OCI-LY1 (cell line): ENCODE measurements around the gene EPHA2.

ENCODE experiments used
- H2AFZ ChIP-seq: fragments of 200-600 bp; sonication (generic), shearing (Covaris generic); 2 replicates; pipeline ENCODE4 v1.6.0; 2014; ENCODE audit warnings: antibody characterized with exemption, mild to moderate bottlenecking, low read length
- H3F3A ChIP-seq: fragments of 200-600 bp; sonication (generic), shearing (Covaris generic); 2 replicates; pipeline ENCODE4 v1.6.0; 2014; ENCODE audit warnings: mild to moderate bottlenecking, antibody characterized with exemption, low read length, moderate library complexity; ENCODE audit not compliant: insufficient read depth
- H3K27ac ChIP-seq: fragments of 200-600 bp; sonication (generic); 2 replicates; pipeline ENCODE4 v1.5.1; 2014; ENCODE audit warnings: low read length, mixed run types, mild to moderate bottlenecking, low read depth; ENCODE audit not compliant: poor library complexity, severe bottlenecking
- H3K27me3 ChIP-seq: fragments of 200-600 bp; sonication (generic); 2 replicates; pipeline ENCODE4 v1.6.0; 2014; ENCODE audit warnings: antibody characterized with exemption, mild to moderate bottlenecking, low read length, moderate library complexity; ENCODE audit not compliant: insufficient read depth
- H3K36me3 ChIP-seq: fragments of 200-600 bp; sonication (generic); 2 replicates; pipeline ENCODE4 v1.6.1; 2014; ENCODE audit warnings: mild to moderate bottlenecking, antibody characterized with exemption, low read length, moderate library complexity, mixed read lengths; ENCODE audit not compliant: insufficient read depth
- H3K4me1 ChIP-seq: fragments of 200-600 bp; sonication (generic); 2 replicates; pipeline ENCODE4 v1.5.1; 2014; ENCODE audit warnings: mild to moderate bottlenecking, low read length, moderate library complexity; ENCODE audit not compliant: insufficient read depth, severe bottlenecking
- H3K4me2 ChIP-seq: fragments of 200-600 bp; sonication (generic), shearing (Covaris generic); 2 replicates; pipeline ENCODE4 v1.6.1; 2014; ENCODE audit warnings: low read length
- H3K4me3 ChIP-seq: fragments of 200-600 bp; sonication (generic); 2 replicates; pipeline ENCODE4 v1.5.1; 2014; ENCODE audit warnings: low read length, low read depth, mild to moderate bottlenecking, mixed read lengths; ENCODE audit not compliant: poor library complexity, severe bottlenecking
- H3K79me2 ChIP-seq: fragments of 200-600 bp; shearing (Covaris generic); 2 replicates; pipeline ENCODE4 v1.6.1; 2016; ENCODE audit warnings: mixed run types, low read length, mixed read lengths; ENCODE audit not compliant: insufficient read depth
- H3K9ac ChIP-seq: fragments of 200-600 bp; sonication (generic), shearing (Covaris generic); 2 replicates; pipeline ENCODE4 v1.6.1; 2014; ENCODE audit warnings: mild to moderate bottlenecking, low read length, mixed read lengths
- H3K9me2 ChIP-seq: fragments of 200-600 bp; sonication (generic), shearing (Covaris generic); 2 replicates; pipeline ENCODE4 v1.6.1; 2014; ENCODE audit warnings: low read depth, mild to moderate bottlenecking, low read length, mixed read lengths
- H3K9me3 ChIP-seq: fragments of 200-600 bp; shearing (Covaris generic); 2 replicates; pipeline ENCODE4 v1.6.1; 2014; ENCODE audit warnings: low read length, mixed read lengths
- H4K20me1 ChIP-seq: fragments of 200-600 bp; sonication (generic), shearing (Covaris generic); 2 replicates; pipeline ENCODE4 v1.6.0; 2016; ENCODE audit warnings: mild to moderate bottlenecking, low read length; ENCODE audit not compliant: insufficient read depth
- CTCF ChIP-seq: fragments of 200-600 bp; sonication (generic), shearing (Covaris generic); IDR thresholded peaks from 2 replicates; pipeline ENCODE4 v1.5.1; 2017; ENCODE audit warnings: mild to moderate bottlenecking, antibody characterized with exemption, low read length, moderate library complexity, mixed read lengths
- EZH2 ChIP-seq: fragments of 200-600 bp; sonication (generic), shearing (Covaris generic); IDR thresholded peaks from 2 replicates; pipeline ENCODE4 v1.8.0; 2017; ENCODE audit warnings: borderline replicate concordance, mixed run types, mild to moderate bottlenecking, antibody characterized with exemption, low read length, moderate library complexity, mixed read lengths

Gene EPHA2

DNA sequence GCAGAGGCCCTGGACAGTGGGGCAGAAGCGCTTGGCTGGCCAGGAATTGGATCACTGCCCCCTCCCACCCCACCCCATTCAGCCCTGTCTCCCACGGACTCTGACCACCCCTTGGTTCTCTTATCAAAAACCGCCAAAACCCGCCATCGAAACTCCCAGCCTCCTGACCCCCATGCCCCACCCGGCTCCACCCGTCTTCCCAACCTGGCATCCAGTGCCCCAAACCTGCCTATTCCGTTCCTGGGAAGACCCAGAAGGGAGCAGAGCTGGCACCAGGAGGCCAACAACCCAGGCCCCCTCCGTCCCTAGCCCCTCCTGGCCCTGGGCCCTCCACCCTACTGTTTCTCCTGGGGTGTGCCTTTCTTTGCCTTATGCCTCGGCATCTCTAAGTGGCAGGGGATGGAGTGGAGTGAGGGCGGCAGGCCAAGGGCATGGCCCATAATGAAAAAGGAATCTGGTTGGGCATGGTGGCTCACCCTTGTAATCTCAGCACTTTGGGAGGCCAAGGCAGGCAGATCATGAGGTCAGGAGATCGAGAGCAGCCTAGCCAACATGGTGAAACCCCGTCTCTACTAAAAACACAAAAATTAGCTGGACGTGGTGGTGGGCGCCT lies 16.5 kb upstream of the EPHA2 start:
- Histone ChIP-seq H4K20me1 (no peaks in the 10 kb centered on the region), H3K4me3 (no peak overlapping the region), H3F3A (no peaks in the 10 kb centered on the region), H2AFZ (no peak overlapping the region), H3K79me2 (no peaks in the 10 kb centered on the region), H3K27ac (no peak overlapping the region), H3K9me3 (no peaks in the 10 kb centered on the region), H3K27me3 (peaks cover 5% of the 10 kb centered on the region; the same call in 1 of the 2 replicates), H3K4me1 (peaks cover 27% of the 10 kb centered on the region), H3K9me2 (no peaks in the 10 kb centered on the region), H3K36me3 (no peaks in the 10 kb centered on the region), H3K9ac (no peak overlapping the region), H3K4me2 (no peak overlapping the region)
- no peak for TF ChIP-seq CTCF
- no peak for TF ChIP-seq EZH2

GRCh38 chr1:16171314-16172151 lies 15.7 kb upstream of the EPHA2 start:
- Histone ChIP-seq H3K4me1 (peaks cover 27% of the 10 kb centered on the region), H3K36me3 (no peaks in the 10 kb centered on the region), H3K27ac (no peak overlapping the region), H4K20me1 (no peaks in the 10 kb centered on the region), H3K4me2 (no peak overlapping the region), H3K79me2 (no peaks in the 10 kb centered on the region), H3K4me3 (no peak overlapping the region), H3K9me2 (no peaks in the 10 kb centered on the region), H3F3A (no peaks in the 10 kb centered on the region), H3K9ac (no peak overlapping the region), H2AFZ (no peak overlapping the region), H3K9me3 (no peaks in the 10 kb centered on the region), H3K27me3 (peaks cover 5% of the 10 kb centered on the region; the same call in 1 of the 2 replicates)
- TF ChIP-seq CTCF, result no peak

- H3K9me3 ChIP-seq, result no peaks in the 10 kb centered on the region
- no peaks in the 10 kb centered on the region for H3K9me2 ChIP-seq
- H3K4me2 ChIP-seq, result no peak overlapping the region
- H3K27me3 ChIP-seq, result peaks cover 5% of the 10 kb centered on the region; the same call in 1 of the 2 replicates
- no peaks in the 10 kb centered on the region for H3K36me3 ChIP-seq
- H3K79me2 ChIP-seq, result no peaks in the 10 kb centered on the region
- no peaks in the 10 kb centered on the region for H3F3A ChIP-seq
- H3K9ac ChIP-seq, result no peak overlapping the region
- H4K20me1 ChIP-seq, result no peaks in the 10 kb centered on the region
- no peak overlapping the region for H3K27ac ChIP-seq
- peaks cover 14% of the 10 kb centered on the region for H3K4me1 ChIP-seq
- H2AFZ ChIP-seq, result no peak overlapping the region
- H3K4me3 ChIP-seq, result no peak overlapping the region
- no peak for TF ChIP-seq EZH2
- TF ChIP-seq CTCF, result no peak
Observed at GRCh38 chr1:16170283-16170673, 14.4 kb upstream of the EPHA2 start.
